Frontal cortex (tissue), 4 donors: ENCODE results near the gene SAP130. TPM values are rescaled to one million over a fixed set of nuclear protein-coding genes. Genes with fewer than 3 reads are reported as not detected.

ENCODE experiments used
- DNase-seq, 2 donors: peaks; one replicate each; pipeline ENCODE4 v3.0.0; 2012; ENCODE audit warnings: low spot score in 2 of 2
- FAIRE-seq: peaks from 2 replicates; lab custom pipeline; 2012; peaks lifted over from hg19 to GRCh38; lab: Jason Lieb, UNC
- small RNA-seq: library from RNA; depleted of rRNA; stranded (forward); fragments of <200 nt; gene quantifications from one replicate; pipeline ENCODE3, GENCODE V24; 2014
- total RNA-seq: library from RNA; depleted of rRNA; stranded (reverse); fragments of >200 nt; gene quantifications from one replicate; pipeline ENCODE4 v1.2.3, GENCODE V29; 2014
- donor health status: control.
- donor health status: control.
- donor health status: control.

The SAP130 gene
- total RNA-seq, 1 donor from 2014 or later: 4.9 TPM

GRCh38 chr2:127906206-127906926 is 121.5 kb downstream of the SAP130 start:
- no peak for FAIRE-seq
- DNase-seq: no peak

GRCh38 chr2:127901339-127902056 is 126.4 kb downstream of the SAP130 start:
- FAIRE-seq: no peak
- no peak for DNase-seq

- FAIRE-seq (no peak), DNase-seq (no peak)
Measured at GRCh38 chr2:127897531-127898211, 130.2 kb downstream of the SAP130 start.

- FAIRE-seq: no peak
- no peak for DNase-seq
Measured at GRCh38 chr2:127893494-127893893, 134.4 kb downstream of the SAP130 start.

GRCh38 chr2:127893033-127893432 is 134.8 kb downstream of the SAP130 start:
- no peak for FAIRE-seq
- no peak for DNase-seq

GRCh38 chr2:127891811-127892210 is 136.0 kb downstream of the SAP130 start:
- DNase-seq (no peak), FAIRE-seq (no peak)

Small RNAs within 50 kb of the gene (small RNA-seq; reads per million reads assigned to genes)
- gene AC012306.1 (not detected), gene AC108059.3 (not detected), gene RF00019 (not detected)

Other genes with a start within 250 kb of the SAP130 start
- 74.6 TPM for gene WDR33, start 216.9 kb downstream of the SAP130 start, total RNA-seq
- gene POLR2D, start 169.9 kb downstream of the SAP130 start, total RNA-seq: 56.7 TPM
- gene AMMECR1L, start 142.1 kb downstream of the SAP130 start, total RNA-seq: 11.0 TPM
- gene UGGT1, start 63.1 kb upstream of the SAP130 start, total RNA-seq: 51.8 TPM